Right ventricle myocardium inferior (tissue), 1 donor: ENCODE data around the gene RRH. TPM values are rescaled to one million over a fixed set of nuclear protein-coding genes. Genes with fewer than 3 reads are reported as not detected.
"Not testable (repeated sequence)": the region's sequence is repeated elsewhere in the genome, so short reads cannot be mapped to it uniquely, and the experiment has no call there.

Source experiments
- ATAC-seq: fragments of 200-7000 bp; cut with Tn5 transposase; one replicate; pipeline ENCODE4 v1.9.1; 2020; ENCODE audit warnings: mild to moderate bottlenecking, moderate library complexity
- DNase-seq: peaks from one replicate; pipeline ENCODE4 v3.0.0; 2021; ENCODE audit errors: missing footprints
- intact Hi-C: fragments of 100-400 bp; cut with DNase I; formaldehyde crosslinking; loops from one replicate; pipeline ENCODE4 v1.11.0; 2022
- long read RNA-seq: library from polyadenylated mRNA; unstranded; transcript quantifications from one replicate; pipeline ENCODE4 v2.0.0, GENCODE V29; 2021
- total RNA-seq: library from RNA; stranded (reverse); fragmentation: NEBNext Ultra II Directional; extraction: Animal tissue kit (Norgen Biotek cat#: 25700); gene quantifications from one replicate; pipeline ENCODE4 v1.2.1, GENCODE V29; 2021
- donor health status: DM: no; HTN: yes; CAD: no; lungs with severe emphysema.

The RRH gene, protein sequence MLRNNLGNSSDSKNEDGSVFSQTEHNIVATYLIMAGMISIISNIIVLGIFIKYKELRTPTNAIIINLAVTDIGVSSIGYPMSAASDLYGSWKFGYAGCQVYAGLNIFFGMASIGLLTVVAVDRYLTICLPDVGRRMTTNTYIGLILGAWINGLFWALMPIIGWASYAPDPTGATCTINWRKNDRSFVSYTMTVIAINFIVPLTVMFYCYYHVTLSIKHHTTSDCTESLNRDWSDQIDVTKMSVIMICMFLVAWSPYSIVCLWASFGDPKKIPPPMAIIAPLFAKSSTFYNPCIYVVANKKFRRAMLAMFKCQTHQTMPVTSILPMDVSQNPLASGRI
- total RNA-seq: not detected
- long read RNA-seq: 0 reads

GRCh38 chr4:109827672-109828071 is at the start of gene RRH:
RRH (plus strand) TSS chr4:109827972; CDS start chr4:109828028, 56 bp downstream.
- DNase-seq (no peak), ATAC-seq (no peak)
- intact Hi-C loops: loop anchor here (2.0 kb wide), 1 partner anchor 405 kb away; no protein-coding TSS in a partner anchor

- ATAC-seq, intact Hi-C loops, DNase-seq: not testable (repeated sequence)
Observed at GRCh38 chr4:109782092-109782491, 45.7 kb upstream of the RRH start.

DNA sequence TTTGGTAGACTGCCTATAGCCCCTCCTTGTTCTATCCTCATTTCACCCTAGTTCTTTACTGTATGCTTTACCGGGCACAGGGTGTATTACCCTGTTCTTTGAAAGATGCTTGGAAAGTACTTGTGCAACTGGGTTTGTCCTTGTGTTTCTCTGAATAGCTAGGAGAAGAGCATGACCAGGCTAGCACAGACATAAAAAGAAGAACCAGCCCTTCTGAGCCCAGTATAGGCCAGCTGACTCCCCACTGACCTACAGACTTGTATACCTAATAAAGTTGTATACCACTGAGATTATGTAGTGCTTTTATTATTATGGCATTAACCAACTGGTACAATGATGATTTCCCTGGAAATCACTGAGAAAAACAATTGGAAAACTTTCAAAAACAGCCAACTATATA is 40.9 kb upstream of the RRH start:
- intact Hi-C loops: no loop called here
- no peak for ATAC-seq

DNA sequence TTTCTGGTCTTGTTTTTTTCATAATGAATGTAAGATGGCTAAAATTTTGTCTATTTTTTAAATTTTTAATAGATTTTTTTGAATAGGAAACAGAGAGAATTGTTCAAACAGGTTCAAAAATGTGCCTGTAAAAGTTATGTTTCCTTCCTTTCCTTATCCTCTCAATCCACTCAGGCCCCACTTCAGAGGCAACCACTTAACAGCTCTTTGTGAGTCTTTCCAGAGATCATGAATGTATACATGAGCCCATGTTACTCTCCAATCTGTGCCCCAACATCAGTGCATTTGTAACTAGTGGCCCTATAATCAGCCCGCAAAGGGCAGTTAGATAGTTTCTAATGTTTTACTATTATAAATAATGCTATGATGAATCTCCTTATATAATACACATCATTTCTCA is 40.0 kb upstream of the RRH start:
- ATAC-seq (no peak), DNase-seq (no peak)
- intact Hi-C loops: no loop called here

More for the DNA sequence above, 40.9 kb upstream of the RRH start:
- no peak for DNase-seq

GRCh38 chr4:109795059-109795458 is 32.7 kb upstream of the RRH start:
- DNase-seq: no peak
- intact Hi-C loops: no loop called here

GRCh38 chr4:109798866-109799265 is 28.9 kb upstream of the RRH start:
- ATAC-seq (no peak), DNase-seq (no peak)
- intact Hi-C loops: no loop called here

More at GRCh38 chr4:109795059-109795458, 32.7 kb upstream of the RRH start:
- no peak for ATAC-seq

GRCh38 chr4:109801099-109801789 is 26.5 kb upstream of the RRH start:
- no peak for DNase-seq
- intact Hi-C loops: loop anchor here (5.0 kb wide), 1 partner anchor 379 kb away; no protein-coding TSS in a partner anchor
- ATAC-seq: no peak

DNA sequence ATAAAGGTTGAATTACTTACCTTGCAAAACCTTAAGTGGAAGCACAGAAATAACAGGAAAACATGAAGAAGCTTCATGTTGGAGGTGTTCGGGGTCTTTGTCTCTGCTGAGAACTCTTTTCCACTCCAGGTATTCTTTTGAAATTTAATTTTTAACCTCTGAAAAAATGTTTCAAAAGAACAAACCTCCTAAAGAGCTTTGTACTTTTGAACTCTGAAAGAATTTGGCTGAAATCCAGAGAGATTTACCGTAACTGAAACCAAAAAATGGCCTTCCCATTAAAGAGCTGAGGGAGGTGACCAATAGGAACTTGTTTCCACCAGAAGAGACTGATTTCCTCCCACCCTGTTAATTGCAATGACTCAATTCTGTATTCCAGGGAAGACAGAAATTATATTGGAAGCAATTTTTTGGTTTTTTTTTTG is 25.9 kb upstream of the RRH start, which contains the start of gene CFI:
CFI (minus strand) TSS at position 105 of the 425 bp plus-strand sequence; CDS start at position 77, 28 bp downstream.
- intact Hi-C loops: loop anchor here (5.0 kb wide), 1 partner anchor 380 kb away; no protein-coding TSS in a partner anchor
- no peak for DNase-seq
- ATAC-seq: no peak

DNA sequence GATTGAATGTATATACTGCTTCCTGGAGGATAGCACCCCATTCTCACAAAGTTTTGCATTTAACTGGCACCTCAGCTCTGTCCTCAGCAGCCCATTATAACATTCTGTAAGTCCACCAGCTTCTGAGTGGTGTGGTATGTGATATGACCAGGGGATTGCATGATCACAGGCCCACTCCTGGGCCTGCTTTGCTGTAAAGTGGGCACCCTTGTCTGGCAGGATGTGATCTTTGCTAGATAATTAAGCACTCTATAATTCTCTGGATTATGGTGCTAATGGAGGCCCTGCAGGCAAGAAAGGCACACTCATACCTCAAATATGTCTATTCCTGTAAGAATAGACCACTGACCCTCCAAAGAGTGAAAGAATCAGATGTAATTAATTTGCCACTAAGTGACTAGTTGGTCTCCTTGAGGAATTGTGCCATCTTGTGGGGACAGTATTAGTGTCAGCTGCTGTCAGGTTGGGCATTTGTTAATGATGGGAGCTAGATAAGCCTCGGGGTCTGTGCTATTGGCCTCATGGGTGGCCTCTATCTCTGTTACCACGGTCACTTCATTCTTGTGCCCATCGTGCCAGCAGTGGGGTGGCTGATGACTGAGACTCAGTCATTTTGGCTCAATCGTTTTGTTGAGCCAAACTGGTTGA is 23.7 kb upstream of the RRH start:
- intact Hi-C loops: loop anchor here (5.0 kb wide), 1 partner anchor 382 kb away; no protein-coding TSS in a partner anchor
- DNase-seq (no peak), ATAC-seq (no peak)

- DNase-seq (no peak), ATAC-seq (no peak)
- intact Hi-C loops: loop anchor here (10.0 kb wide), 1 partner anchor 165 kb away; no protein-coding TSS in a partner anchor
Observed at GRCh38 chr4:109809655-109810054, 18.1 kb upstream of the RRH start.

- DNase-seq (no peak), ATAC-seq (no peak)
- intact Hi-C loops: loop anchor here (10.0 kb wide), 1 partner anchor 164 kb away; no protein-coding TSS in a partner anchor
Observed at GRCh38 chr4:109810552-109811387, 17.0 kb upstream of the RRH start.

DNA sequence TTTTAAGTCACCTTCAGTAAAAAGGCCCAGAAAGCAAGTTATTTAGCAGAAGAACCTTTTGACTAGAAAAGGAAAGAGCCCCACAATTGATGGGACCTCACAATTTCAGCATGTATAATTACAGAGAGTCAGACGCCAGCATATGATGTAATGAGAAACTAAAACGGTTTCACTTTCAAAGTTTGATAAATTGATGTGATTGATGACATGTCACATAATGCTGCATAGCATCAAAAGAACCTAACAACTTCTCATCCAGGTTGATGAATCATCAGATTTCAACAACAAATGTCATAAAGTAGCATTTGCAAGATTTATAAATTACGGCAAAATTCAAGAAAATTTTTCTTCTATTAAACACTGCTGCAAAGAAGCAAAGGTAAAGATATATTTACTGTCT is 16.1 kb upstream of the RRH start:
- intact Hi-C loops: loop anchor here (10.0 kb wide), 1 partner anchor 163 kb away; no protein-coding TSS in a partner anchor

DNA sequence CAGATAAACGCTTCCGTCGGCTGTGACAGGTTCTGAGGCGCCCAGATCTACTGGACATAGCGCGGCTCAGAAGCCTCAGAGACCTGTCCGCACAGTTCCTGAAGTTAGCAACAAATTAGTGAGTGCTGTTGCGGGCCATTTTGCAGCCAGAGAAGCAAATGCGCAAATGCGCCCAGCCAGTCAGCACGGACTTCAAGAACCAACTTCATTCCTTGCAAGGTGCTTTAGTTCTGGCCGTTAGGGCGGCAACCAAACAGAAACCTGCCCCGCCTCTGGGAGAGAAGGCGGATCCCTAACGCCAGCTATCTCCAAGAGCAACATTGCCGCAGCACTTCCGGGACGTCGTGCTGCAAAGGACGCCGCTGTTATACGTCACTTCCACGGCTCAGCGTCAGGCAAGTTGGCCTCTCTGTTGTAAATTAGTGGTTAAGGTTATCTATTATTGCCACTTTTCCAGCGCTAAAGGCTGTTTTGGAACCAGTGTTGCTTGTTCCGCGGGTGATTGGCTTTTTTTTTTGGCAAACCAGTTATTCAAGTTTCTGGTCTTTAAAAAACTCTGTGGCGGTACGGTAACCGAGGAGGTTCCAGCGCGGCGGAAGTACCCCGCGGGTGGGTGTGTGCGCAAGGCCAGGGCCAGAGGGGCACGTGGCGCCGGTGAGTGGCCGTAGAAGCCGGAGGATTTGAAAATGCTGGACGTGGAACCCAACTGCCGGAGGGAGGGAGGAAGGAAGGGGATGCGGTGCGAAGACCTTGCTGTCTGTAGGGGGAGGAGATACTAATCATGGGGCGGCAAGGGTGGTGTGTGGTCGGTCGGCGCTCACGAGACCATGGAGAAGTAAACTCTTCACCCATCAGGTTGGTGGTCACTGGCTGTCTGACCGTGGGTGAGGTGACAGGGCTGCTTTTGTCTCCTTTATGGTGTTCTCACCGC is 12.4 kb upstream of the RRH start, which contains the start of gene GAR1:
GAR1 (plus strand) TSS at position 612 of the 931 bp plus-strand sequence. CDS start 403 bp downstream, outside the sequence.
- intact Hi-C loops: loop anchor here (1.0 to 10.0 kb wide), 4 partner anchors 85 to 383 kb away; partner anchors contain the start of genes CASP6, PLA2G12A and SEC24B
- DNase-seq (peak; percentile 95), ATAC-seq (peak; percentile 100)

More for the DNA sequence above, 16.1 kb upstream of the RRH start:
- DNase-seq: no peak
- ATAC-seq: no peak

DNA sequence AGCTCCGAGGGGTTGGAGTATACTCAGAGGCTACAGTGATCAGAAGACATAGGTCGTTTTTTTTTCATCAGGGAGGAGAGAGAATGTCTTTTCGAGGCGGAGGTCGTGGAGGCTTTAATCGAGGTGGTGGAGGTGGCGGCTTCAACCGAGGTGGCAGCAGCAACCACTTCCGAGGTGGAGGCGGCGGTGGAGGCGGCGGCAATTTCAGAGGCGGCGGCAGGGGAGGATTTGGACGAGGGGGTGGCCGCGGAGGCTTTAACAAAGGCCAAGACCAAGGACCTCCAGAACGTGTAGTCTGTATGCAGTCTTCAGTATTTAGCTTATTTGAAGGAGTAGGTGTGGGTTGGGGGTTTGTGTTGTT is 11.7 kb upstream of the RRH start:
- intact Hi-C loops: loop anchor here (5.0 to 10.0 kb wide), 2 partner anchors 159 to 384 kb away; partner anchors contain the start of gene SEC24B
- peak; percentile 67 for DNase-seq
- ATAC-seq: no peak

- intact Hi-C loops: loop anchor here (5.0 to 10.0 kb wide), 2 partner anchors 158 to 385 kb away; partner anchors contain the start of gene SEC24B
Observed at GRCh38 chr4:109816894-109817293, 10.9 kb upstream of the RRH start.

DNA sequence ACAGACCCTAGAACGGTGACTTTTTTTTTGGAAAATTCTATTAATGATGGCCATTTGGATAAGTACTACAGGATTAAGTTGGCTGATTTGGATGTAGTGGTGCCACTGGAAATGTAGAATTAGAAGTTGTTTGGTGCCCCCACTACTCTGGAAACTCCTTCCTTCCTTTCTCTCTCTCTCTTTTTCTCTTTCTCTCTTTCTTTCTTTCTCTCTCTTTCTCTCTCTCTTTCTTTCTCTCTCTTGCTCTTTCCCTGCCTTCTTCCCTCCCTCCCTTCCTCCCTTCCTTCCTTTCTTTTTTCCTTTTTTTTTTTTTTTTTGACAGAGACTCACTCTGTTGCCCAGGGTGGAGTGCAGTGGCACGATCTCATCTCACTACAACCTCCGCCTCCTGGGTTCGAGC is 9.5 kb upstream of the RRH start:
- ATAC-seq (no peak), DNase-seq (no peak)
- intact Hi-C loops: loop anchor here (5.0 to 10.0 kb wide), 2 partner anchors 157 to 386 kb away; partner anchors contain the start of gene SEC24B

More at GRCh38 chr4:109816894-109817293, 10.9 kb upstream of the RRH start:
- no peak for ATAC-seq
- no peak for DNase-seq

GRCh38 chr4:109820563-109820962 is 7.2 kb upstream of the RRH start:
- no peak for ATAC-seq
- intact Hi-C loops: no loop called here

More at GRCh38 chr4:109820563-109820962, 7.2 kb upstream of the RRH start:
- DNase-seq: no peak
